K562 (cell line): ENCODE results near the gene XPOT. TPM values are rescaled to one million over a fixed set of nuclear protein-coding genes. Genes with fewer than 3 reads are reported as not detected.

ENCODE experiments used
- DMBX1 ChIP-seq: fragments of 250-450 bp; sonication (Bioruptor Pico); IDR thresholded peaks from 2 replicates; pipeline ENCODE4 v1.8.0; 2022; ENCODE audit warnings: inconsistent platforms, mild to moderate bottlenecking, moderate library complexity, borderline replicate concordance
- ILK ChIP-seq: fragments of 450-650 bp; IDR thresholded peaks from 2 replicates; pipeline ENCODE4 v1.6.1; 2016; ENCODE audit warnings: missing genetic modification characterization, low read depth, mild to moderate bottlenecking, missing compliant biosample characterization, moderate library complexity, borderline replicate concordance
- NR4A1 ChIP-seq, 2 experiments: fragments of 250-450 bp in 1 of 2; fragments of 450-650 bp in 1 of 2; sonication (Bioruptor Pico) in 1 of 2; IDR thresholded peaks; 2 replicates each; pipeline versions ENCODE4 v1.4.0 to v1.6.1; 2016 to 2020; ENCODE audit warnings: mild to moderate bottlenecking in 2 of 2, missing compliant biosample characterization in 1 of 2, missing genetic modification characterization in 1 of 2, moderate library complexity in 1 of 2
- PTTG1 ChIP-seq: fragments of 450-650 bp; IDR thresholded peaks from 2 replicates; pipeline ENCODE4 v1.6.1; 2016; ENCODE audit warnings: low read depth, mild to moderate bottlenecking, missing genetic modification characterization, missing compliant biosample characterization
- PYGO2 ChIP-seq: fragments of 450-650 bp; IDR thresholded peaks from 2 replicates; pipeline ENCODE4 v1.6.1; 2016; ENCODE audit warnings: mild to moderate bottlenecking, missing genetic modification characterization, moderate library complexity, missing compliant biosample characterization
- SMAD4 ChIP-seq: fragments of 250-450 bp; sonication (Bioruptor Pico); conservative IDR thresholded peaks from 2 replicates; pipeline ENCODE4 v1.8.0; 2021; ENCODE audit warnings: inconsistent platforms, mild to moderate bottlenecking, moderate library complexity
- ZFP30 ChIP-seq: fragments of 250-450 bp; sonication (Bioruptor Pico); IDR thresholded peaks from 2 replicates; pipeline ENCODE4 v1.8.0; 2022; ENCODE audit warnings: moderate library complexity, mild to moderate bottlenecking, inconsistent platforms, borderline replicate concordance
- ZNF583 ChIP-seq: fragments of 250-450 bp; sonication (Bioruptor Pico); IDR thresholded peaks from 2 replicates; pipeline ENCODE4 v1.4.0; 2020
- ZNF592 ChIP-seq: fragments of 450-650 bp; IDR thresholded peaks from 2 replicates; pipeline ENCODE4 v1.6.1; 2017; ENCODE audit warnings: antibody characterized with exemption, mild to moderate bottlenecking
- ZNF740 ChIP-seq, 3 experiments: fragments of 200-800 bp in 1 of 3; sonication (Bioruptor generic) in 1 of 3; sonication (generic) in 1 of 3; formaldehyde crosslinking in 1 of 3; IDR thresholded peaks; 2 replicates each; pipeline versions ENCODE4 v1.6.1 to v1.8.0; 2016 to 2022; ENCODE audit warnings: mild to moderate bottlenecking in 2 of 3, missing compliant biosample characterization in 2 of 3, missing genetic modification characterization in 2 of 3, missing genetic modification reagents in 1 of 3
- ZNF766 ChIP-seq: fragments of 200-800 bp; sonication (Bioruptor generic); conservative IDR thresholded peaks from 2 replicates; pipeline ENCODE4 v1.6.1; 2016; ENCODE audit warnings: missing genetic modification characterization, missing compliant biosample characterization
- polyA plus RNA-seq, 8 experiments: library from polyadenylated mRNA; depleted of rRNA in 4 of 8; stranded (reverse) in 5 of 8; unstranded in 3 of 8; fragments of >200 nt; fragmentation: Nextera tagmentation in 2 of 8; fragmentation: Illumina TruSeq in 1 of 8; extraction: Ambion mirVana in 2 of 8; extraction: Trizol in 1 of 8; gene quantifications; 2 replicates each; pipeline versions ENCODE4 v1.2.1 to v1.2.3, GENCODE V29; 2011 to 2014; ENCODE audit warnings: inconsistent platforms in 1 of 8, missing spikeins in 1 of 8
- total RNA-seq, 7 experiments: library from RNA; depleted of rRNA in 6 of 7; stranded (reverse); fragments of >200 nt in 6 of 7; fragmentation: Illumina TruSeq in 2 of 7; extraction: Trizol in 2 of 7; gene quantifications; 2 replicates each; pipeline versions ENCODE4 v1.2.1 to v1.2.3, GENCODE V29; 2011 to 2021; ENCODE audit warnings: low replicate concordance in 1 of 7

XPOT gene
- total and polyA plus RNA-seq, 9 of the 15 experiments (the other 6 are each of a cell fraction or from before 2014, with no cell fraction given): 26.2 to 192 (median 102) TPM

- no peak for TF ChIP-seq NR4A1 (CRISPR knock-in tag; IDR thresholded peaks at IDR 0.05)
- TF ChIP-seq NR4A1 (tag; IDR thresholded peaks at IDR 0.05): peak; percentile 47; the same call in 1 of the 2 replicates
- no peak for TF ChIP-seq ZNF740 (CRISPR knock-in tag; IDR thresholded peaks at IDR 0.05)
- peak in 1 of 2 experiments; percentile 57; a peak in 1 of 4 replicates for TF ChIP-seq ZNF740 (tag; IDR thresholded peaks at IDR 0.05)
- TF ChIP-seq PTTG1 (tag): peak; percentile 68; the same call in 1 of the 2 replicates
- 0 out of 2 replicates have a peak, but pooled peaks have one; percentile 46 for TF ChIP-seq ZNF766
- TF ChIP-seq ZNF592: peak; percentile 67
- peak; percentile 71 for TF ChIP-seq PYGO2
- no peak for TF ChIP-seq ZFP30
- TF ChIP-seq ZNF583 (CRISPR knock-in tag): peak; percentile 69; the same call in 1 of the 2 replicates
- TF ChIP-seq DMBX1: peak; percentile 90; the same call in 1 of the 2 replicates
- 0 out of 2 replicates have a peak, but pooled peaks have one; percentile 24 for TF ChIP-seq ILK (tag)
- TF ChIP-seq SMAD4 (CRISPR knock-in tag): peak; percentile 73
These were observed 2.0 kb upstream of the XPOT start (continued) for GRCh38 chr12:64402181-64402580.
